ENCODE data around the gene TNIP2.

GRCh38 chr4:2728221-2728620, 27.9 kb downstream of the TNIP2 start:
- TF ChIP-seq EZH2 (IDR thresholded peaks at IDR 0.05; ENCODE audit: low read depth, low read length, severe bottlenecking) (no peak), EGR1 (IDR thresholded peaks at IDR 0.05; ENCODE audit: borderline replicate concordance, low read depth, low read length) (no peak), YY1 (IDR thresholded peaks at IDR 0.05; ENCODE audit: low read depth, low read length) (no peak), CEBPB (IDR thresholded peaks at IDR 0.05; ENCODE audit: low read depth, low read length) (no peak), SIN3A (conservative IDR thresholded peaks at IDR 0.05 in 1 of 2, IDR thresholded peaks at IDR 0.05 in 1 of 2; ENCODE audit: low read depth in 1 of 2, low read length in 2 of 2) (no peak), SRF (IDR thresholded peaks at IDR 0.05; ENCODE audit: low read depth, low read length) (no peak), BRCA1 (IDR thresholded peaks at IDR 0.05; ENCODE audit: low read depth, low read length) (no peak), TAF1 (IDR thresholded peaks at IDR 0.05; ENCODE audit: low read depth, low read length) (no peak), USF2 (IDR thresholded peaks at IDR 0.05; ENCODE audit: low read length) (no peak)
